Karpas-422 (cell line): Measurements from ENCODE around the gene TRIM28. TPM values are rescaled to one million over a fixed set of nuclear protein-coding genes. Genes with fewer than 3 reads are reported as not detected.
A peak's percentile ranks its signal among the peaks of the same experiment; 100 is the strongest.

ENCODE experiments used
- DNase-seq: peaks from one replicate; pipeline ENCODE4 v3.0.0-alpha.2; 2015
- H2AFZ ChIP-seq: fragments of 200-600 bp; sonication (generic); 2 replicates; pipeline ENCODE4 v1.6.1; 2014; ENCODE audit warnings: antibody characterized with exemption, low read length, mixed read lengths
- H3K27ac ChIP-seq: fragments of 200-600 bp; sonication (generic); 2 replicates; pipeline ENCODE4 v1.5.1; 2014; ENCODE audit warnings: mild to moderate bottlenecking, low read length, moderate library complexity
- H3K27me3 ChIP-seq: fragments of 200-600 bp; sonication (generic); 2 replicates; pipeline ENCODE4 v1.6.1; 2014; ENCODE audit warnings: low read length, mixed read lengths
- H3K36me3 ChIP-seq: fragments of 200-600 bp; sonication (generic); 2 replicates; pipeline ENCODE4 v1.6.1; 2014; ENCODE audit warnings: low read length, mixed read lengths; ENCODE audit not compliant: insufficient read depth
- H3K4me1 ChIP-seq: fragments of 200-600 bp; sonication (generic); 2 replicates; pipeline ENCODE4 v1.6.1; 2014; ENCODE audit warnings: mild to moderate bottlenecking, low read length, mixed read lengths
- H3K4me2 ChIP-seq: fragments of 200-600 bp; sonication (generic); 2 replicates; pipeline ENCODE4 v1.6.1; 2014; ENCODE audit warnings: low read length, low read depth, mild to moderate bottlenecking; ENCODE audit not compliant: poor library complexity, severe bottlenecking
- H3K4me3 ChIP-seq: fragments of 200-600 bp; sonication (generic); 2 replicates; pipeline ENCODE4 v1.5.1; 2014; ENCODE audit warnings: mild to moderate bottlenecking, antibody characterized with exemption, low read length, mixed read lengths
- H3K79me2 ChIP-seq: fragments of 200-600 bp; sonication (generic); 2 replicates; pipeline ENCODE4 v1.6.1; 2014; ENCODE audit warnings: mild to moderate bottlenecking, low read length, mixed read lengths
- H3K9ac ChIP-seq: fragments of 200-600 bp; sonication (generic); 2 replicates; pipeline ENCODE4 v1.6.0; 2014; ENCODE audit warnings: low read length
- H3K9me2 ChIP-seq: fragments of 200-600 bp; sonication (generic), shearing (Covaris generic); replicated peaks from 2 replicates; pipeline ENCODE4 v1.6.0; 2014; ENCODE audit warnings: mild to moderate bottlenecking, low read length, moderate library complexity; ENCODE audit not compliant: insufficient read depth
- H3K9me3 ChIP-seq: fragments of 300-700, 200-600 bp; sonication (generic); 2 replicates; pipeline ENCODE4 v1.6.1; 2014; ENCODE audit warnings: low read length, mixed read lengths
- H4K20me1 ChIP-seq: fragments of 200-600 bp; sonication (generic); 2 replicates; pipeline ENCODE4 v1.6.1; 2014; ENCODE audit warnings: mild to moderate bottlenecking, antibody characterized with exemption, low read length, low read depth; ENCODE audit not compliant: insufficient read depth
- total RNA-seq: library from RNA; depleted of rRNA; stranded (reverse); fragments of >200 nt; shearing (Covaris generic); gene quantifications from 2 replicates; pipeline ENCODE4 v1.2.3, GENCODE V29; 2014; ENCODE audit warnings: low replicate concordance

Gene TRIM28
- total RNA-seq, 1 experiment from 2014 or later: 142 TPM

GRCh38 chr19:58568453-58569130 lies 24.7 kb downstream of the TRIM28 start:
- no peak overlapping the region for H3K4me2 ChIP-seq
- H3K4me1 ChIP-seq: peaks cover 19% of the 10 kb centered on the region
- no peaks in the 10 kb centered on the region for H3K9me2 ChIP-seq
- H3K9me3 ChIP-seq: no peaks in the 10 kb centered on the region
- no peak for DNase-seq
- no peak overlapping the region for H2AFZ ChIP-seq
- H3K27me3 ChIP-seq: no peaks in the 10 kb centered on the region
- H3K36me3 ChIP-seq: no peaks in the 10 kb centered on the region
- H3K79me2 ChIP-seq: 0 out of 2 replicates have a peak, but pooled peaks cover 2% of the 10 kb centered on the region
- H3K9ac ChIP-seq: no peak overlapping the region
- H4K20me1 ChIP-seq: no peaks in the 10 kb centered on the region
- no peak overlapping the region for H3K4me3 ChIP-seq
- no peak overlapping the region for H3K27ac ChIP-seq

- Histone ChIP-seq H3K9ac (no peak overlapping the region), H3K4me1 (peaks cover 19% of the 10 kb centered on the region), H2AFZ (no peak overlapping the region), H3K4me2 (no peak overlapping the region), H3K27ac (no peak overlapping the region), H3K36me3 (no peaks in the 10 kb centered on the region), H3K9me2 (no peaks in the 10 kb centered on the region), H3K4me3 (no peak overlapping the region), H3K27me3 (no peaks in the 10 kb centered on the region), H4K20me1 (no peaks in the 10 kb centered on the region), H3K9me3 (no peaks in the 10 kb centered on the region), H3K79me2 (0 out of 2 replicates have a peak, but pooled peaks cover 2% of the 10 kb centered on the region)
- no peak for DNase-seq
Measured at GRCh38 chr19:58569191-58569942, 25.5 kb downstream of the TRIM28 start.

GRCh38 chr19:58569943-58570670 lies 26.2 kb downstream of the TRIM28 start:
- Histone ChIP-seq H3K9me2 (no peaks in the 10 kb centered on the region), H3K36me3 (no peaks in the 10 kb centered on the region), H4K20me1 (no peaks in the 10 kb centered on the region), H3K9me3 (no peaks in the 10 kb centered on the region), H3K4me3 (no peak overlapping the region), H3K79me2 (0 out of 2 replicates have a peak, but pooled peaks cover 2% of the 10 kb centered on the region), H2AFZ (no peak overlapping the region), H3K27me3 (no peaks in the 10 kb centered on the region), H3K27ac (no peak overlapping the region), H3K4me2 (no peak overlapping the region), H3K4me1 (peaks cover 21% of the 10 kb centered on the region), H3K9ac (no peak overlapping the region)
- DNase-seq: no peak

- H3K36me3 ChIP-seq: no peaks in the 10 kb centered on the region
- no peak overlapping the region for H3K27ac ChIP-seq
- no peaks in the 10 kb centered on the region for H3K27me3 ChIP-seq
- DNase-seq: no peak
- no peak overlapping the region for H3K9ac ChIP-seq
- H3K4me1 ChIP-seq: peaks cover 21% of the 10 kb centered on the region
- no peaks in the 10 kb centered on the region for H4K20me1 ChIP-seq
- H3K4me2 ChIP-seq: no peak overlapping the region
- H2AFZ ChIP-seq: no peak overlapping the region
- no peak overlapping the region for H3K4me3 ChIP-seq
- no peaks in the 10 kb centered on the region for H3K9me3 ChIP-seq
- peaks cover 7% of the 10 kb centered on the region for H3K79me2 ChIP-seq
- H3K9me2 ChIP-seq: no peaks in the 10 kb centered on the region
Measured at GRCh38 chr19:58570770-58571574, 27.1 kb downstream of the TRIM28 start.

GRCh38 chr19:58571575-58571947 lies 27.7 kb downstream of the TRIM28 start:
- Histone ChIP-seq H2AFZ (no peak overlapping the region), H3K9me3 (no peaks in the 10 kb centered on the region), H3K36me3 (no peaks in the 10 kb centered on the region), H3K4me1 (peaks cover 21% of the 10 kb centered on the region), H3K27ac (no peak overlapping the region), H3K4me2 (peak overlapping the region; percentile 91), H4K20me1 (no peaks in the 10 kb centered on the region), H3K9ac (peak overlapping the region; percentile 64; the same call in 1 of the 2 replicates), H3K4me3 (peak overlapping the region; percentile 81; the same call in 1 of the 2 replicates), H3K27me3 (no peaks in the 10 kb centered on the region), H3K9me2 (no peaks in the 10 kb centered on the region), H3K79me2 (peaks cover 8% of the 10 kb centered on the region)
- no peak for DNase-seq

- Histone ChIP-seq H4K20me1 (no peaks in the 10 kb centered on the region), H3K4me2 (peak overlapping the region; percentile 91), H3K79me2 (peaks cover 8% of the 10 kb centered on the region), H3K4me3 (peak overlapping the region; percentile 81), H3K27me3 (no peaks in the 10 kb centered on the region), H3K36me3 (no peaks in the 10 kb centered on the region), H3K4me1 (peaks cover 21% of the 10 kb centered on the region), H2AFZ (no peak overlapping the region), H3K27ac (no peak overlapping the region), H3K9me2 (no peaks in the 10 kb centered on the region), H3K9me3 (no peaks in the 10 kb centered on the region), H3K9ac (peak overlapping the region; percentile 64)
- no peak for DNase-seq
Measured at GRCh38 chr19:58572026-58572817, 28.4 kb downstream of the TRIM28 start.

- Histone ChIP-seq H3K9ac (peak within 1 kb of the TSS; percentile 72), H4K20me1 (no peaks in the 10 kb centered on the region), H3K27me3 (no peaks in the 10 kb centered on the region), H3K36me3 (no peaks in the 10 kb centered on the region), H3K27ac (peak within 1 kb of the TSS; percentile 80), H3K9me2 (no peaks in the 10 kb centered on the region), H2AFZ (no peak within 1 kb of the TSS), H3K79me2 (peaks cover 8% of the 10 kb centered on the region), H3K4me1 (peaks cover 23% of the 10 kb centered on the region), H3K9me3 (no peaks in the 10 kb centered on the region), H3K4me3 (peak within 1 kb of the TSS; percentile 81), H3K4me2 (peak within 1 kb of the TSS; percentile 91)
- peak; percentile 98 for DNase-seq
Measured at GRCh38 chr19:58572818-58573657, 29.2 kb downstream of the TRIM28 start, which contains the start of gene MZF1. Gene MZF1 (minus strand): TSS chr19:58573335. CDS start chr19:58571389, 1,946 bp downstream.
